Measurements from ENCODE around the gene MYO1E.

DNA sequence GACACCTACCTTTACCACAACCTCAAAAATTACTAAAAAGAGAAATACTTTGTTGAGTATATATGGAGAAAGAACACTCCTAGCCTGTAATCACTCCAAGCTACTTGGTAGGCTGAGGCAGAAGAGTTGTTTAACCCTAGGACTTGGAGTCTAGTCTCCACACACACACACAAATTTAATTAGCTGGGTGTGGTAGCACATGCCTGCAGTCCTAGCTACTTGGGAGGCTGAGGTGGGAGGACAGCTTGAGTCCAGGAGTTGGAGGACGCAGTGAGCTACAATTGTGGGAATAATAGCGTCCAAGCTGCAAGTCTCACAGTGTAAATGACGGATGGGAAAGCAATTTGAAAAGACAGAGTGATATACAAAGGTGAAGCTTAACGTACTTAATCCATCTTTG is 115.5 kb downstream of the MYO1E start:
- TF ChIP-seq, protein P1, sequence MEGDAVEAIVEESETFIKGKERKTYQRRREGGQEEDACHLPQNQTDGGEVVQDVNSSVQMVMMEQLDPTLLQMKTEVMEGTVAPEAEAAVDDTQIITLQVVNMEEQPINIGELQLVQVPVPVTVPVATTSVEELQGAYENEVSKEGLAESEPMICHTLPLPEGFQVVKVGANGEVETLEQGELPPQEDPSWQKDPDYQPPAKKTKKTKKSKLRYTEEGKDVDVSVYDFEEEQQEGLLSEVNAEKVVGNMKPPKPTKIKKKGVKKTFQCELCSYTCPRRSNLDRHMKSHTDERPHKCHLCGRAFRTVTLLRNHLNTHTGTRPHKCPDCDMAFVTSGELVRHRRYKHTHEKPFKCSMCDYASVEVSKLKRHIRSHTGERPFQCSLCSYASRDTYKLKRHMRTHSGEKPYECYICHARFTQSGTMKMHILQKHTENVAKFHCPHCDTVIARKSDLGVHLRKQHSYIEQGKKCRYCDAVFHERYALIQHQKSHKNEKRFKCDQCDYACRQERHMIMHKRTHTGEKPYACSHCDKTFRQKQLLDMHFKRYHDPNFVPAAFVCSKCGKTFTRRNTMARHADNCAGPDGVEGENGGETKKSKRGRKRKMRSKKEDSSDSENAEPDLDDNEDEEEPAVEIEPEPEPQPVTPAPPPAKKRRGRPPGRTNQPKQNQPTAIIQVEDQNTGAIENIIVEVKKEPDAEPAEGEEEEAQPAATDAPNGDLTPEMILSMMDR (IDR thresholded peaks at IDR 0.05) = no peak
- TF ChIP-seq ESRRA (CRISPR knock-in tag; IDR thresholded peaks at IDR 0.05; ENCODE audit: borderline replicate concordance) (no peak), SP1 (CRISPR knock-in tag; conservative IDR thresholded peaks at IDR 0.05) (no peak), NFE2L1 (CRISPR knock-in tag; IDR thresholded peaks at IDR 0.05) (no peak)
